Thyroid gland (tissue), 4 donors: ENCODE data around the gene FKBP7. TPM values are rescaled to one million over a fixed set of nuclear protein-coding genes. Genes with fewer than 3 reads are reported as not detected.
A peak's percentile ranks its signal among the peaks of the same experiment; 100 is the strongest.

Experiments used
- DNase-seq, 2 donors: peaks; one replicate each; pipeline ENCODE4 v3.0.0-alpha.2; 2019
- H3K27ac ChIP-seq, 3 donors: fragments of 200-600 bp; sonication (generic); 1 replicate in 2 of 3; 2 replicates in 1 of 3; pipeline ENCODE4 v1.5.1; 2016 to 2019; ENCODE audit warnings: mild to moderate bottlenecking in 1 of 3, moderate library complexity in 1 of 3
- H3K27me3 ChIP-seq: fragments of 200-600 bp; sonication (generic); one replicate; pipeline ENCODE4 v1.5.1; 2019
- H3K36me3 ChIP-seq, 2 donors: fragments of 200-600 bp; sonication (generic); one replicate each; pipeline ENCODE4 v1.5.1; 2016 to 2019
- H3K4me1 ChIP-seq, 2 donors: fragments of 200-600 bp; sonication (generic); one replicate each; pipeline ENCODE4 v1.5.1; 2017 to 2019
- H3K4me3 ChIP-seq, 3 donors: fragments of 200-600 bp; sonication (generic); replicated peaks in 1 of 3; 1 replicate in 2 of 3; 2 replicates in 1 of 3; pipeline ENCODE4 v1.5.1; 2016; ENCODE audit warnings: mild to moderate bottlenecking in 1 of 3
- H3K9me3 ChIP-seq: fragments of 200-600 bp; sonication (generic); one replicate; pipeline ENCODE4 v1.5.1; 2017
- CTCF ChIP-seq, 6 experiments: fragments of 200-600 bp in 3 of 6; fragments of 450-650 bp in 3 of 6; sonication (generic) in 3 of 6; IDR thresholded peaks; one replicate each; pipeline ENCODE4 v1.5.1; 2016 to 2019; ENCODE audit warnings: antibody characterized with exemption in 6 of 6, mild to moderate bottlenecking in 2 of 6, inconsistent platforms in 1 of 6, moderate library complexity in 1 of 6
- POLR2A ChIP-seq, 2 donors: fragments of 450-650 bp; IDR thresholded peaks; one replicate each; pipeline ENCODE4 v1.6.1; 2017; ENCODE audit warnings: antibody characterized with exemption in 2 of 2, mild to moderate bottlenecking in 2 of 2, moderate library complexity in 1 of 2
- WGBS, 2 donors: methylation state at CpG; one replicate each; pipeline ENCODE4 v1.1.5; 2017; 5-methylcytosine and 5-hydroxymethylcytosine counted together
- intact Hi-C: fragments of 100-400 bp; cut with DNase I; formaldehyde crosslinking; loops from one replicate; pipeline ENCODE4 v1.15.1; 2023
- total RNA-seq, 4 donors: library from RNA; depleted of rRNA; stranded (reverse); fragments of >200 nt; gene quantifications; one replicate each; pipeline ENCODE4 v1.2.3, GENCODE V29; 2016

The FKBP7 gene
- total RNA-seq, 4 donors from 2014 or later, result 10.0 to 22.4 (median 16.5) TPM

- peak; percentile 82 to 95 for TF ChIP-seq POLR2A (IDR thresholded peaks at IDR 0.05)
- no peak for TF ChIP-seq CTCF (IDR thresholded peaks at IDR 0.05)
- intact Hi-C loops, result no loop called here
- DNase-seq, result peak; percentile 97
- Histone ChIP-seq H3K27me3 (no peaks in the 10 kb centered on the region), H3K4me1 (peaks cover 11 to 20% of the 10 kb centered on the region in 2 donors), H3K4me3 (peak within 1 kb of the TSS; percentile 75 to 81 (median 81)), H3K36me3 (no peaks in the 10 kb centered on the region), H3K9me3 (no peaks in the 10 kb centered on the region), H3K27ac (peak within 1 kb of the TSS; percentile 96 to 99 (median 96))
- WGBS, 2 donors, result 1% methylated on average over 22 to 40 of the region's 76 CpGs
Observed at GRCh38 chr2:178450774-178451525, 27.4 kb downstream of the FKBP7 start, which contains the start of the genes PJVK and PRKRA. Gene PJVK, plus strand, starts transcription at chr2:178451378. Its CDS starts 2,032 bp downstream, at chr2:178453410. Gene PRKRA, minus strand, starts transcription at chr2:178451175. Its CDS starts 145 bp downstream, at chr2:178451030.

GRCh38 chr2:178450524-178450773, 28.0 kb downstream of the FKBP7 start:
- DNase-seq, result peak in 1 of 2 donors; percentile 85
- WGBS, 2 donors, result 0% methylated on average over 19 to 22 of the region's 25 CpGs
- TF ChIP-seq CTCF (IDR thresholded peaks at IDR 0.05) (no peak), POLR2A (IDR thresholded peaks at IDR 0.05) (peak in 1 of 2 donors; percentile 27)
- Histone ChIP-seq H3K27ac (peak overlapping the region; percentile 96 to 99 (median 96)), H3K36me3 (peaks cover 0 to 4% of the 10 kb centered on the region in 2 donors), H3K9me3 (no peaks in the 10 kb centered on the region), H3K4me1 (peaks cover 11 to 20% of the 10 kb centered on the region in 2 donors), H3K27me3 (no peaks in the 10 kb centered on the region), H3K4me3 (peak overlapping the region; percentile 75 to 81 (median 81))
- intact Hi-C loops, result no loop called here

GRCh38 chr2:178449700-178450523, 28.5 kb downstream of the FKBP7 start:
- intact Hi-C loops, result no loop called here
- no peaks in the 10 kb centered on the region for H3K9me3 ChIP-seq

GRCh38 chr2:178448968-178449661, 29.3 kb downstream of the FKBP7 start:
- no peaks in the 10 kb centered on the region for H3K9me3 ChIP-seq
- peak overlapping the region in 1 of 3 donors; percentile 75 for H3K4me3 ChIP-seq
- no peaks in the 10 kb centered on the region for H3K27me3 ChIP-seq
- DNase-seq, result no peak
- H3K4me1 ChIP-seq, result peaks cover 11 to 20% of the 10 kb centered on the region in 2 donors
- intact Hi-C loops, result no loop called here
- 83 to 86% methylated on average over 4 of the region's 4 CpGs for WGBS, 2 donors
- TF ChIP-seq POLR2A (IDR thresholded peaks at IDR 0.05) (no peak), CTCF (IDR thresholded peaks at IDR 0.05) (no peak)
- H3K27ac ChIP-seq, result peak overlapping the region in 1 of 3 donors; percentile 32
- peaks cover 10 to 11% of the 10 kb centered on the region in 2 donors for H3K36me3 ChIP-seq

More at GRCh38 chr2:178449700-178450523, 28.5 kb downstream of the FKBP7 start:
- no peak for TF ChIP-seq CTCF (IDR thresholded peaks at IDR 0.05)
- TF ChIP-seq POLR2A (IDR thresholded peaks at IDR 0.05), result no peak
- 6% methylated on average over 18 of the region's 18 CpGs for WGBS, 2 donors
- Histone ChIP-seq H3K4me3 (peak overlapping the region; percentile 75 to 81 (median 81)), H3K36me3 (peaks cover 5 to 9% of the 10 kb centered on the region in 2 donors), H3K27me3 (no peaks in the 10 kb centered on the region), H3K27ac (peak overlapping the region; percentile 96 to 99 (median 96)), H3K4me1 (peaks cover 11 to 20% of the 10 kb centered on the region in 2 donors)
- peak; percentile 53 to 56 for DNase-seq
